ENCODE results near the gene STAG1. TPM values are rescaled to one million over a fixed set of nuclear protein-coding genes. Genes with fewer than 3 reads are reported as not detected.
"Not testable (repeated sequence)": the region's sequence is repeated elsewhere in the genome, so short reads cannot be mapped to it uniquely, and the experiment has no call there.

Gene STAG1
- total RNA-seq, 2 experiments from 2014 or later, result 34.1 to 36.2 TPM

DNA sequence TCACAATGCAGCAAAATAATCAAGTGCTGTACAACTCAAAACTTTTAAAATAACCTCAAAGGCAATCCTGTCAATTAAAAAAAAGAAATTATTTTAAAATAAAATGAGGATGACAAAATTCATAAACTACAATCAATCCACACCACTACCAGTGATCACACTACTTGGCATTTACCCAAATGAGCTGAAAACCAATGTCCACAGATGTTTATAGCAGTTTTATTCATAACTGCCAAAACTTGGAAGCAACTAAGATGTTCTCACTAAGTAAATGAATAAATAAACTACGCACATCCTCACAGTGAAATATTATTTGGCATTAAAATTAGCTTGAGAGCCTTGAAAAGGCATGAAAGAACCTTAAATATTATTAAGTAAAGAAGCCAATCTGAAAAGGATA lies 121.3 kb downstream of the STAG1 start:
- Mint-ChIP-seq H3K9me3 (peaks cover 13% of the 10 kb centered on the region), H3K27me3 (no peaks in the 10 kb centered on the region), H3K36me3 (ENCODE audit: low read depth) (peaks cover 44% of the 10 kb centered on the region), H3K4me3 (no peak overlapping the region), H3K4me1 (peaks cover 2% of the 10 kb centered on the region), H3K27ac (no peak overlapping the region)
- no peak for DNase-seq
- ChIA-PET CTCF (no interaction called here), POLR2A (no interaction called here)

DNA sequence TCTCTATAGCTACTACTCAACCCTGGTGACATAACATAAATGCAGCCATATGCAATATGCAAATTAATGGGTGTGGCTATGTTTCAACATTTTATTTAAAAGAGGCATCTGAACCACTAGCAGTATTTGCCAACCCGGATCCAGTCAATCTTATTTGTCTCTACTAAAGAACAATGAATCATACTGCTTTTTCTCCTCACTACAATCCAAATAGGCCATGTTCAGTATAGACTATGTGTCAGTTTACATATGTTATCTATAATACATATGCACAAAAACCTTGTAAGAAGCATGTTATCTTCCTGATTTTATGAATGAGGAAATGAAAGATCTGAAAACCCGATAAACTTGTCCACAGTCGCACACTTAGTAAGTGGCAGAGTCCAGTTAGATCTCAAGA lies 125.7 kb downstream of the STAG1 start:
- CTCF ChIA-PET, result no interaction called here
- POLR2A ChIA-PET, result no interaction called here
- DNase-seq, result no peak
- no peaks in the 10 kb centered on the region for H3K4me1 Mint-ChIP-seq
- no peak overlapping the region for H3K27ac Mint-ChIP-seq
- peaks cover 11% of the 10 kb centered on the region for H3K9me3 Mint-ChIP-seq
- peaks cover 50% of the 10 kb centered on the region for H3K36me3 Mint-ChIP-seq (ENCODE audit: low read depth)
- H3K27me3 Mint-ChIP-seq, result no peaks in the 10 kb centered on the region
- no peak overlapping the region for H3K4me3 Mint-ChIP-seq

DNA sequence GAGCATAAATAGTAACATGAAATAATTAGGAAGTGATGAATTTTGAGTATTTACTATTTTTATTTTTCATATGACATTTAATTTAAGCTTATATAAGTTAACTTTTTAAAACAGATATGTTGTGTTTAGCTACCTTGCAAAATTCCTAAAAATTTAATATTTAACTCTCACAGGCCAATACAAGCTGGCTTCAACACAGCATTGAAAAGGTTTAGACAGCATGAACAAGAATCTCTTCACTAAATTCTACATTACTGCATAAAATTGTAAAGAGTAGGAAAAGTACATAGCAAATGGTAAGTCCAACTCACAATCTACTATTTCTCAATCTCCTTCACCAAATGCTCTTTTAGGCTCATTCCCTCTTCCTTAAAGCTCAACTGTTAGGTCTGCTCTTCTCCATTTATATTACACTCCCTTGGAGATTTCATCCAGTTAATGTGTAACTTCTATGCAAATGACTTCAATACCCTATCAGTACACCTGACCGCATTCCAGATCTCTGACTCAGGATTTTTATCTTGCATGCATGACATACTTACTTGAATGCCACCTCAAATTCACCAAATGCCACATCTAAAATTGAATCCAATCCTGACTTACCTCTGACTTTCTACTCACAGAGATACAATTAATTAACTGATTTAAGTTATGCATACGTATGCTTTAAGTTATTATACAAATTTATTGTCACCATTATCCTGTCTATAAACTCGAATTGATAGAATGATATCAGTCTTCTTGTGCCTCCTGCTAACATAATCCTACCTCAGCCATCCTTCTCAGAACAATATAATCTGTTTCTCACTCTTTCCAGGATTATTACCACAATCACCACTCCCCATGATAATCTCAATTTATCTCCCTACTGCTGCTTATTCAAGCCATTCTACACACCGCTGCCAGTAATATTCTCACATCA lies 127.0 kb downstream of the STAG1 start:
- Mint-ChIP-seq H3K9me3 (peaks cover 11% of the 10 kb centered on the region), H3K27me3 (no peaks in the 10 kb centered on the region), H3K27ac (no peak overlapping the region), H3K36me3 (ENCODE audit: low read depth) (peaks cover 42% of the 10 kb centered on the region), H3K4me3 (no peak overlapping the region), H3K4me1 (no peaks in the 10 kb centered on the region)
- ChIA-PET CTCF (interaction anchor here (1.0 kb wide), 1 partner anchor 127 kb away, joined by 3 read pairs; the partner anchor contains the start of gene STAG1), POLR2A (no interaction called here)
- DNase-seq, result no peak

DNA sequence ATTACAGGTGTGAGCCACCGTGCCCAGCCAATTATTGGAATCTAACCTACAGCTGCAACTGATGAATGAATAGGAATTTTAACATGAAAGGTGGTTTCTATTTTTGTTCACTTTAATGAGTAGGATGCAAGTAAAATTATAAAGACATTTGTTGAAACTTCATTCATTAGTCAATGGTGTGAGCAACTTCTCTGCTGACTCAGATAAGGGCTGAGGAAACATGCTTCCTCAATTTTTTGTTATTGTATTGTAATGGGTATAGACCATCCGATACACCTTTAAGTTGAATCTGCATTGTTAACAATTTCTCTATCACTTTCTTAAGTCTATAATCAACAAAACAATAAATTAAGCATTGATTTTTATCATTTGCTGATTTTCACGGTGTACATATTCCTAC lies 127.8 kb downstream of the STAG1 start:
- ChIA-PET POLR2A (no interaction called here), CTCF (interaction anchor here (1.0 kb wide), 1 partner anchor 128 kb away, joined by 3 read pairs; the partner anchor contains the start of gene STAG1)
- no peak overlapping the region for H3K4me3 Mint-ChIP-seq
- no peak for DNase-seq
- no peaks in the 10 kb centered on the region for H3K27me3 Mint-ChIP-seq
- H3K9me3 Mint-ChIP-seq, result peaks cover 9% of the 10 kb centered on the region
- H3K36me3 Mint-ChIP-seq (ENCODE audit: low read depth), result peaks cover 35% of the 10 kb centered on the region
- no peak overlapping the region for H3K27ac Mint-ChIP-seq
- H3K4me1 Mint-ChIP-seq, result no peaks in the 10 kb centered on the region

DNA sequence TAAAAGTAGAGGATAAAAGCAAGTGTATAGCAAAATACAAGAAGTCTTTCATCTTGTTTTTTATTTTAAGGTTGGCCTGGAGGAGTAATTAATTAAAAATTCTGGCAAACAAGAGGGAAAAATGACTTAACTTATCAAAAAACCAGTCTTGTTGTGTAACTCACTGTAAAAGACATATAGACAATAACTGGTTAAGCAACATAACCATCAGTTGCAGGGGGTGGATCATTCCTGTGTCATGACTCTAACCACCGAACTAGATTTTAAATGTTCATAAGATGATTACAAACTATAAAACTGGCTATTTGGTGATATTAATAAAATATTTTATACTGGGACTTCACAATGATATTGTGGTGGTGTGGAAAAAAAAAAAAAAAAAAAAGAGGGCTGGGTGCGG lies 130.6 kb downstream of the STAG1 start:
- ChIA-PET CTCF (no interaction called here), POLR2A (no interaction called here)
- no peaks in the 10 kb centered on the region for H3K27me3 Mint-ChIP-seq
- H3K27ac Mint-ChIP-seq, result no peak overlapping the region
- H3K4me3 Mint-ChIP-seq, result no peak overlapping the region
- peaks cover 24% of the 10 kb centered on the region for H3K36me3 Mint-ChIP-seq (ENCODE audit: low read depth)
- no peaks in the 10 kb centered on the region for H3K9me3 Mint-ChIP-seq
- DNase-seq, result no peak
- peaks cover 1% of the 10 kb centered on the region for H3K4me1 Mint-ChIP-seq

DNA sequence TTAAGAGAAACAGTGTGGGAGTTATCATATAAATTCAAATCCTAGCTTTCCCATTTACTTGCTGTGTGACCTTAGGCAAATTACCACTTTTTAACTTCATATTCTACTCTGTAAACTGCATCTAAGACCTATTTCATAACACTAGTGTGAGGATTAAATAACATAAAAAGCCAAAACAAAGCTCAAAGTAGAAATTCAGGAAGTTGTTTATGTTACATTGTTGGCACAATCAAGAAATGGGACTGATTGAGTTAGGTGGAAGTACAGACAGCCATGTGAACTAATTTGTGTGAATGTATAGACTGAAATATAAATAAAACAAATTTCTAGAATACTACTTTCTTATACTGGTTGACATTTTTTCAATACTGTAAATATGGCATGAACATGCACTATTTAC lies 131.7 kb downstream of the STAG1 start:
- H3K36me3 Mint-ChIP-seq (ENCODE audit: low read depth), result peaks cover 23% of the 10 kb centered on the region
- no peak overlapping the region for H3K27ac Mint-ChIP-seq
- peaks cover 7% of the 10 kb centered on the region for H3K4me1 Mint-ChIP-seq
- H3K9me3 Mint-ChIP-seq, result no peaks in the 10 kb centered on the region
- ChIA-PET CTCF (interaction anchor here (1.0 kb wide), 1 partner anchor 132 kb away, joined by 4 read pairs; the partner anchor contains the start of gene STAG1), POLR2A (no interaction called here)
- H3K27me3 Mint-ChIP-seq, result no peaks in the 10 kb centered on the region
- H3K4me3 Mint-ChIP-seq, result no peak overlapping the region
- no peak for DNase-seq

DNA sequence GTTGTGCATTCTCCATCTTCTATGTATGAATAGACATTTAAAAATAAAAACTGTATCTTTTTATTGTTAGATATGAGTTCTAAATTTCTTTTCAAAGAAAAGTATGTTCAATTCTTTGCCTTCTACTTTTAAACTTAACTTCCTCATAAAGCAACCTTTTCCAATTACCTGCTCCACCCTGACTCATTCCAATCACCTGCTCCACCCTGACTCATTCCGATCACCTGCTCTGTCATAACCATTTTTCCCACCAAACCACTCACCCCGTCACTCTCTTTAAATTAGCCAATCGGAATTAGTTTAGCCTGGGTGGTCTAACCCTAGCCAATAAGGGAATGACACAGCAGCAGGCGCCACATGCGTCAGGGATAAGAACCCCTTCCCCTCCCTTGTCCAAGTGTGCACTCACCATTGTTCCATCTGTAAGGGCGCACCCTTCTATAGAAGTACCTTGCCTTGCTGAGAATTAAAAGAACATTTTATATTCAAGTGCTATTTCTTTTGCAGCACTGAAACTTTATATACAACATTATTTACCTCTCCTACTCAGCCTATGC lies 134.1 kb downstream of the STAG1 start:
- POLR2A ChIA-PET, H3K4me1 Mint-ChIP-seq, H3K27me3 Mint-ChIP-seq, DNase-seq, H3K9me3 Mint-ChIP-seq, H3K4me3 Mint-ChIP-seq: not testable (repeated sequence)
- peaks cover 21% of the 10 kb centered on the region for H3K36me3 Mint-ChIP-seq (ENCODE audit: low read depth)
- CTCF ChIA-PET, result interaction anchor here (1.3 kb wide), 1 partner anchor 134 kb away, joined by 4 read pairs; the partner anchor contains the start of gene STAG1
- peak overlapping the region; percentile 4 for H3K27ac Mint-ChIP-seq

DNA sequence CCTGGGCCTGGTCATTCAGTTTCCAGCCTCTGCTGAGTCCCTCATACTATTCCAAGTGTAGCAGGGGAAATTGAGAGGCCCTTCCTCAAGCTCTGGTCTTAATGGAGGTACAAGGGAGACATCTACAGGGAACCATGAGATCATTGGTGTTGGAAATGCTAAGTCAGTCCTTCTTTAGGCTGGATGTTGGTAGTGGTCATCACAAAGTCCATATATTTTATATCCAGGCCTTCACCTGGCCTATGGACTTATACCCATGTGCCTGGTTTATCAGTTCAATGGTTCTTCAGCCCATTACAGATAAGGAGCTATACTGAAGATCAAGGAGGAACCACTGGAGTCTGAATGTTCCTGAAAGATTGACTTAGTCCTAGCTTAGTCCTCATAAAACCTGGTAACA lies 135.0 kb downstream of the STAG1 start:
- no peak for DNase-seq
- Mint-ChIP-seq H3K9me3 (no peaks in the 10 kb centered on the region), H3K4me1 (peaks cover 7% of the 10 kb centered on the region), H3K27ac (no peak overlapping the region), H3K27me3 (no peaks in the 10 kb centered on the region), H3K4me3 (no peak overlapping the region), H3K36me3 (ENCODE audit: low read depth) (peaks cover 17% of the 10 kb centered on the region)
- ChIA-PET POLR2A (no interaction called here), CTCF (interaction anchor here (1.3 kb wide), 1 partner anchor 135 kb away, joined by 4 read pairs; the partner anchor contains the start of gene STAG1)

DNA sequence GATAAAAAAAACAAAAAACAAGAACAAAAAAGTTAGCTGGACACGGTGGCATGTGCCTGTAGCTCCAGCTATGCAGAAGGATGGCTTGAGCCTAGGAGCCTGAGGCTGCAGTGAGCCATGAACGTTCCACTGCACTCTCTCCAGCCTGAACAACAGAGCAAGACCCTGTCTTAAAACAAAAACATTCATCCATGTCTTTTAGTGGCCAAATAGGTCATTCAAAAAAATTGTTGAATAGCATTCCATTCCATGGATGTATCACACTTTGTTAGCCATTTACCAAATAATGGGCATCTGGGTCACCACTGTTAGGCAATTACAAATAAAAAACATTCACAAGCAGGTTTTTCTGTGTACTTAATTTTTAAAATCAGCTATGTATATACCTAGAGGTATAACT lies 139.7 kb downstream of the STAG1 start:
- H3K27ac Mint-ChIP-seq, result no peak overlapping the region
- no peaks in the 10 kb centered on the region for H3K27me3 Mint-ChIP-seq
- no peak for DNase-seq
- peaks cover 18% of the 10 kb centered on the region for H3K36me3 Mint-ChIP-seq (ENCODE audit: low read depth)
- CTCF ChIA-PET, result no interaction called here
- peaks cover 11% of the 10 kb centered on the region for H3K4me1 Mint-ChIP-seq
- H3K4me3 Mint-ChIP-seq, result no peak overlapping the region
- H3K9me3 Mint-ChIP-seq, result no peaks in the 10 kb centered on the region
- POLR2A ChIA-PET, result no interaction called here

DNA sequence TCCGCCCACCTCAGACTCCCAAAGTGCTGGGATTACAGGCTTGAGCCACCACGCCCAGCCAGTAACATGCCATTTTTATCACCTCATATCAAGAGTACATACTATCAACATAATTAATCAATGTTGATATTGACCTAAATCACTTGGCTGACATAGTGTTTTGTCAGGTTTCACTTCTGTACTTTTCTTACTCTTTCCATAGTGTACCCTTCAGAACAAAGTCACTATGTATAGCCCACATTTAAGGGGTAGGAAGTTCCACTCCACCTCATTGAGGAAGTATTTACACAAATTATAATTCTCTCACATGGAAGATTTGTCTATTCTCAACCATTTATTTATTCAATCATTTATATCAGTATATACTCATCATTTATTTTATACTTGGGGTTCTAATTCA lies 145.2 kb downstream of the STAG1 start:
- POLR2A ChIA-PET, result no interaction called here
- CTCF ChIA-PET, result interaction anchor here (1.0 kb wide), 1 partner anchor 145 kb away, joined by 3 read pairs; the partner anchor contains the start of gene STAG1
- H3K4me1 Mint-ChIP-seq, result peaks cover 23% of the 10 kb centered on the region

DNA sequence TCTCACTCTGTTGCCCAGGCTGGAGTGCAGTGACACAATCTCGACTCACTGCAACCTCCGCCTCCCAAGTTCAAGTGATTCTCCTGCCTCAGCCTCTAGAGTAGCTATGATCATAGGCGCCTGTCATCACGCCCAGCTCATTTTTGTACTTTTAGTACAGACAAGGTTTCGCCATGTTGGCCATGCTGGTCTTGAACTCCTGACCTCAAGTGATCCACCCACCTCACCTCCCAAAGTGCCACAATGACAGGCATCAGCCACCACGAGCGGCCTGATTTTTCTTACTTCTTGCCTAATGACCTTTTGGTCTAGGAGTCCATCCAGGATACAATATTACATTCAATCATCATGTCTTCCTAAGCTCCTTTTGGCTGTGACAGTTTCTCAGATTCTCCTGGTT lies 146.0 kb downstream of the STAG1 start:
- Mint-ChIP-seq H3K4me1 (peaks cover 23% of the 10 kb centered on the region), H3K36me3 (ENCODE audit: low read depth) (peaks cover 25% of the 10 kb centered on the region)
- H3K4me3 Mint-ChIP-seq, H3K27me3 Mint-ChIP-seq, H3K9me3 Mint-ChIP-seq, DNase-seq, POLR2A ChIA-PET, H3K27ac Mint-ChIP-seq: not testable (repeated sequence)
- CTCF ChIA-PET, result interaction anchor here (0.5 to 1.0 kb wide), 4 partner anchors 9 to 298 kb away, joined by 3 to 4 read pairs (median 4); partner anchors contain the start of gene STAG1

More for the DNA sequence above, 145.2 kb downstream of the STAG1 start:
- no peak overlapping the region for H3K27ac Mint-ChIP-seq
- no peaks in the 10 kb centered on the region for H3K9me3 Mint-ChIP-seq
- peaks cover 23% of the 10 kb centered on the region for H3K36me3 Mint-ChIP-seq (ENCODE audit: low read depth)
- no peaks in the 10 kb centered on the region for H3K27me3 Mint-ChIP-seq
- no peak for DNase-seq
- H3K4me3 Mint-ChIP-seq, result no peak overlapping the region

DNA sequence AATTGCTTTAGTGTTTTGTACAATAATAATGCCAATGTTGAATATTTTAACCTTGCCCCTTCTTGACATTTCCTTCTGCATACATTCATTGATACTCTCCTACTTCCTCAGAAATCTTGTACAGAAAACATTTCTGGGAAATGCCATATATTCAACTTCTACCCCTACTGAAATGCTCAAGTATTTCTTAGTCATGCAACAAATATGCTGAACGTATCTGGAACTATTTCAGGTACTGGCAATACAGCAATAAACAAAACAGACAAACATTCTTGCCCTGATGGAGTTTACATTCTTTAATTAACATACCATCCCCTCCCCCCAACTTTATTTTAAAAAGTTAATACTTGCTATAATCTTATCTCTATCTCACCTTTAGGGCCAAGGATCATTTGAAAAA lies 147.2 kb downstream of the STAG1 start:
- ChIA-PET POLR2A (no interaction called here), CTCF (interaction anchor here (0.6 kb wide), 1 partner anchor 427 kb away, joined by 3 read pairs; no protein-coding TSS in a partner anchor)
- H3K9me3 Mint-ChIP-seq, result no peaks in the 10 kb centered on the region
- peaks cover 19% of the 10 kb centered on the region for H3K4me1 Mint-ChIP-seq
- DNase-seq, result no peak
- no peak overlapping the region for H3K27ac Mint-ChIP-seq
- H3K4me3 Mint-ChIP-seq, result no peak overlapping the region
- peaks cover 23% of the 10 kb centered on the region for H3K36me3 Mint-ChIP-seq (ENCODE audit: low read depth)
- no peaks in the 10 kb centered on the region for H3K27me3 Mint-ChIP-seq

DNA sequence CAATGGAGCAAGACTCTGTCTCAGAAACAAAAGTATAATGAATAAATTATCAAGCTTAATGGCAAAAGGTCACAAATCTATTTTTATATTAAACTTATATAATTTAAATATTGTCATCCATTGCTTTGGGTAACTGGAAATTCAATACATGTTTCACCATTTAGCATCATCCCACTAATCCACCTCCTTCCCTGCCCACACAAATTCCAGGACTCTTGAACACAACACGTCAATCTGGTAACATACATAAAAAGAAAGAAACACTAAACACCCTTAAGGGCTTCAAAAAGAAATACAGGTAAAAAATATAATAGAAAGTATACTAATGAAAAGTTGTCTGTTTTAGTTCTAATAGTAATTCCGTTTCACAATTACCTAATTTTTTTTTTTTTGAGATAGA lies 149.4 kb downstream of the STAG1 start:
- POLR2A ChIA-PET, result interaction anchor here (1.0 kb wide), 1 partner anchor 9 kb away, joined by 3 read pairs; no protein-coding TSS in a partner anchor
- Mint-ChIP-seq H3K36me3 (ENCODE audit: low read depth) (peaks cover 13% of the 10 kb centered on the region), H3K27ac (no peak overlapping the region), H3K9me3 (no peaks in the 10 kb centered on the region), H3K27me3 (no peaks in the 10 kb centered on the region), H3K4me3 (no peak overlapping the region), H3K4me1 (peaks cover 19% of the 10 kb centered on the region)
- CTCF ChIA-PET, result no interaction called here
- DNase-seq, result no peak

Data from activated CD4-positive, alpha-beta memory T cell treated with anti-CD3 and anti-CD28 coated beads, Interleukin-2, amount 10 ng/mL, durations not matched to agents 7 days and 5 days (primary cell).